SKM-1 (cell line): ENCODE data around the gene ITPKB.
"Not testable (repeated sequence)": the region's sequence is repeated elsewhere in the genome, so short reads cannot be mapped to it uniquely, and the experiment has no call there.

Experiments used
- DNase-seq: peaks from one replicate; lab custom pipeline; 2025; ENCODE audit not compliant: unreplicated experiment; lab: John Stamatoyannopoulos, UW

ITPKB gene

GRCh38 chr1:226605318-226605950 is 133.6 kb downstream of the ITPKB start:
- no peak for DNase-seq

DNA sequence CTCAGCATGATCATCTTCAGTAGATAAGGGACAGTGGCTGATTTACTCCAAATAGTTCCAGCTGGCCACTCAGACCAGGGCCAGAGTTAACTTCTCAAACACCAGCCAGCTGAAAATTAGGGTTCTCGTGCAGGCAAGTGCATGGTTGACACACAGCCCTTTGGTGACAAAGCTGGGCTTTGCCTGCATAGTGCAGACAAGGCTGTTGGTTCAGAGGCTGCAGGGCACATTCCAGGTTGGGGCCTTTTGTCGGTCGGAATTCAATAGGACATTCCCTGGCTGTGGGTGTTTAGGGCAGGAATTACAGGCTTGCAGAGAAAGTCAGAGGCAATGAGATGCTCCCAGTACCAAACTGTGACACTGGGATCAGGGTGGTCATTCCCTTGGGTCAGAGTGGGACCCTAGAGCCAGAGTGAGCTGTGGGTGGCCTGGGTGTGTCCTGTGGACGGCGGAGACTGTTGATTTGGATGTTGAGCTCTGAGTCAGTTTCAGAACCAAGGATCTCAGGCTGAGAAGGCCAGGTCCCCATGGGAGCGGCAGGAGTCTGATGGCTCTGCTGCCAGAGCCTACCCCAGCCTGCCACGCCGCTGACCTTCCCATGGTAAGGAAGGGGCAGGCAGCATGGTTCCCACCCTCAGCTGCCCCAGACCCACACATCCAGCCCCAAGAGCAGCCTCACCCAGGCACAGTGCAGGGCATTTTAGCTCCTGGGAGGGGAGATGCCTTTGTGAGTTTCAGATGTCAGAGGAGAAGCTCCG is 134.3 kb downstream of the ITPKB start:
- DNase-seq = no peak

- DNase-seq = no peak
Measured at GRCh38 chr1:226603858-226604559, 135.1 kb downstream of the ITPKB start.

DNA sequence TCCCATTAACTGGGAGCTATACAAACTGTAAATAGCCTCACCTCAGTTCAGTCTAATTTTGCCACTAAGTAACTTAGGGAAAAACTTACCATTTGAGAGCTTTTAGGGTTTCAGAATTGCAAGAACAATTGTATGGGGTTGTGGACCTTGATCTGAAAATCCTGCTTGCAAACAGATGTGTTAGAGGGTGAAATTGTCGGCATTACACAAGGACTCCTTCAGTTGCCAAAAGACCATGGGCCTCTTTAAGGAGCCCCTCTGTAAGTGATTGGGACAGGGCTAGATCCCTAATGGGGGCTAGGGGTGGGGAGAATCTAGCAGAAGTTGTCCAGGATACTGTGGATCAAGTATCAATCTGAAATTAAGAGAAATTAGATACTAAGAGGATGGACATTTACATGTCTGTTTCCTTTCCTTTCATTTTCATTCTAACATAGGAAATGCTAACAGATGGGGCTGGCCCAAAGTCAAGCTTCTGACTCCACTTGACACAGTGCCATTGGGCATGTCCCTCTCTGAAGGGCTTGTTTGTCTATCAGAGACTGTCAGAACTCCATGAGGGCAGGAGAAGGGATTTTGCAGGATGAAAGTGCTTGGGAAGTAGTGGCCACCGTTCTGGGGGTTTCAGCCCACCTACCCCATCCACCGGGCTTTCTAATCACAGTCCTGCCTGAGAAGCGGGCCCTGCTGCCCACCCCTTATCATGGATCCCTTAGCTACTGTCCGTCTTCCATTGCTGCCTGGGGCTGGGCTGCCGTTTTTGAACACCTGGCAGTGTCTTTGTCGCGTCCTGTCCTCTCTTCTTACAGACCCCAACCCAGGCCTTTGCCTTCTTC is 135.8 kb downstream of the ITPKB start:
- DNase-seq = no peak

DNA sequence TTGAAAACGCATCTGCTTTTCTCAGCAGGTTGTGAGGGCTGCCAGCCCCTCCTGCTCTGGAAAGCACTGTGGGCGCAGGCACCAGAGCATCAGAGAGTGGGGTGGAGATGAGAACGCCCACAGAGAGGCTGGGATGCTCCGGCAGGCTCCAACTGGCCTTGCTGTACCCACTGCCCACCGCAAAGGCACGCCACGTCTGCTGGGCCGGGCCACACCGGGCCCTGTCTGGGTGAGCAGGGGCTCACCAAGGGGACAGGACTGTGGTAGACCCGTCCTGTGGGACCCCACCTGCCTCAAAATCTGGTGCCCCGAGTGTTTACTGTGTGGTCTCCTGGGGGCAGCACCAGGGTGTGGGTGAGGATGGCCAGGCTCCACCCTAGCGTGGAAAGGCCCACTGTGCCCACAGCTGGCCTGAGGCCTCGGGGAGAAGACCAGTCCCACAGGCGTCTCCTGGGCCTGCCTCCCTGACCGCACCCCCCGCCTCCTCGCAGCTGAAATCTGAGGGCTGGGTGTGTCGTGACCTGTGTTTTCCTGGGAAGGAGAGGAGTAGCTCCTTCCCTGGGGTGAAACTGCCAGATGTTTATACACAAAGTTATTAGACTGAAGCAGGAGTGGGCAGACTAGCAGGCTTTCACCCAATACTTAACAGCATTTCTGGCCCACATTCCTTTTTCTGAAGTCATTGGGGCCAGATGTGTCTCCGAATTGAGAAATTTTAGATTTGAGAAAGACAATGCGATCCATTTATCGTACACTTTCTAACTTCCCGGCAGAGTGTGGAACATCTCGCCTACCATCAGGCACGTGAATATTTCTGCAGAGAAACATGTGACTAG is 136.7 kb downstream of the ITPKB start:
- DNase-seq = no peak

- DNase-seq = no peak
Measured at GRCh38 chr1:226601456-226601855, 137.6 kb downstream of the ITPKB start.

GRCh38 chr1:226600254-226600653 is 138.8 kb downstream of the ITPKB start:
- no peak for DNase-seq

DNA sequence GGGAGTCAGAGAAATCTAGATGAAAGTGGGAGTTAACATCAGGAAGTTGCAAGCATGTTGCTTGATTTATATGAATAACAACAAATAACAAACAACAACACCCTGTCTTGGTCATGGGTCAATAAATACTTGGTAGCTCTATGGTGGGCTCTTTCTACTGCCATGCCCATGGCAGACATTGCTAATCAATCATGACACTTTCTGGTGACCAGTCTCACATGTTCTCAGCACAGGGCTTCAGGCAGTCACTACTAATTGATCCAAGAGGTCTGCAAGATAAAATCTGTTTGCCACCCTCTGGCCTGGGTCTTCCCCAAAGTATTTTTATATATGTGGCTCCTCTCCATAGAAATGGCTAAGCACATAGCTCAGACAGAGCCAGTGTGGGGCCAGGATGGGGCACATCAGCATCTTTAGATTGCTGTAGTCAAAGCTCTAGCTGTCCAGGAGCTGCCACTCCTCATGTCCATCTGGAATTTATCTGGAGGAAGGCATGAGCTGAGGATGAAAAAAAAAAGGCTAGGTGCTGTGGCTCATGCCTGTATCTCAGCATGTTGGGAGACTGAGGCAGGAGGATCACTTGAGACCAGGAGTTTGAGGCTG is 139.3 kb downstream of the ITPKB start:
- DNase-seq = no peak

GRCh38 chr1:226598955-226599354 is 140.1 kb downstream of the ITPKB start:
- DNase-seq = not testable (repeated sequence)

DNA sequence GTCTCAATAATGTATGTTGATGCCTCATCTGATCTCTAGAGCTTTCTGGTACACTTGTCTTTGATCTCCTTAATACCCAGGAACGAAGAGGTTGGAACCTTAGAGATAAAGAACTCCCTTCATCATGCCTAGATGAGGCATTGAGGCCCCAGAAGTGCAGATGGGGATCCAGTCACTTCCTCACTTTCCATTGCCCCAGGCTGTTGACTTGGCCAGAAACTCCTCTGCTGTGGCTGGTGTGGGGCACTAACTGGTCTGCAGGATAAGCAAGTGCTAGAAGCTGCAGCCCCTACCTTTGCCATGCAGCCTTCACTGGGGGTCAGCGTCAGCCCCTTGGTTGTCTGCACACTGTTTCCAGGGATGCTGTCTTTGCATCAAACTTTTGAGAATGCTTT is 140.6 kb downstream of the ITPKB start:
- no peak for DNase-seq

GRCh38 chr1:226597616-226598454 is 141.2 kb downstream of the ITPKB start:
- no peak for DNase-seq

GRCh38 chr1:226596531-226597165 is 142.4 kb downstream of the ITPKB start:
- DNase-seq = no peak

DNA sequence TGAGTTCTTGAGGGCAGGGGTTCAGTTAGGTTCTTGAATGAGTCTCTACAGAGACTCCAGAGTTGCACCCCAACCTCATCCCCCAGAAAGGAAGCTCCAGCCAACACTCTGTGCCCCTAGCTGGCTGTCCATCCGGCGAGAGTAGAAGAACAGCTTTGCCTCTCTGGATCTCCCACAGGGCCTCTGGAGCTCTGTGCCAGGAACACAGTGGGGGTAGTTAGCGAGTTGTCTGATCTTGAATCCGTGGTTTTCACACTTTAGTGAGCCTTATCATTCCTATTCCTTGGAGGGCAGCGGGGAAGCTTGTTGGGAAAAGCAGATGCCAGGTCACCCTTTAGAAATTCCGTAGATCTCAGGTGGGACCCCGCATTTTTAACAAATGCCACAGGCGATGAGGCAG is 145.5 kb downstream of the ITPKB start:
- DNase-seq = no peak

DNA sequence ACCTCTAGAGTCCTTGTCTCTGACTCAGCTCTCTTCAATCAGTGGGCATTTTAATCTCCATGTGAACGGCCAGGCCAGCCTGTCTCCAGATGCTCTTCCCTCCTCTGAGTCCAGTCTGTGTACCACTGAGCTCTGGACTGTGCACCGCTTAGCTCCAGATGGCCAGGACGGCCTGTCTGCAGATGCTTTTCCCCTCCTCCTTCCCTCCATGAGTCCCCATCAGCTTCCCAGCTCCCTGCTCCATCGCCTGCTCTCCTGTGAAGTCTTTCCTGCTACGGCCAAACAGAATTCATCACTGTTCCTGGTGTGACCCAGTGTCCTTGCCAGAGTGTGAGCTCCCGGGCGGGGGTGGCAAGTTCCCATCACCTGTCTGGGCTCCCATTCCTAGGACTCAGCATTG is 148.5 kb downstream of the ITPKB start:
- no peak for DNase-seq

DNA sequence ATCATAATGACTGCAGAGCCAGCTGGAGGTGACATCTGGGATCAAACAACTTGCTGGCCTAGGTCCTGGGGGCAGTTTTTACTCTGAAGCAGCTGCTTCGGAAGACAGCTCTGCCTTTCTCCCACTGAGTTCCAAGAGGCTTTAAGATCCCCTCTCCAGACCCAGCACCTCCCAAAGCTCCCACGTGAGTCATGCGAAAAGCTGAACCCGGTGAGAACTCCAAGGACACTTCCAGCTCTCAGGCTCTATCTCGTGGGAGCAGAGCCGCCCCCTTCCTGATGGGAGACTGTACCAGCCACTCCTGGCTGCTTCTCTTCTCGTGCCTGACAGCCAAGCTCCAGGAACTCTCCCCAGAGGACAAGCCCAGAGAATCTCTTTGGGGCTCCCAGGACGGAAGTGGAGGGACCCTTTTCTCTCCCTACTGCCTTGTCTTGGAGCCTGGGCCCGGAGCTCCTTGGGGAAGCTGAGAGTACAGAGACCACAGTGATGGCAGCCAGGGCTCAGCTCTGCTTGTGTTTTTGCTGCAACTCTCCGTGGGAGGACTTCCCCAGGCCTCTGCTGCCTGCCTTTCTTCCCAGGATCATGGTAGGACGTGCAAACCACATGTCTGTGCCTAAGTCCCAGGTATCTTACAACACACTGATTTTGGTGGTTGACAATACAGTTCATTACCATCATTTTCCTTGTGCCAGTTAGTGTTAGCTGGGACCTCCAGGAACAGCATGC is 149.9 kb downstream of the ITPKB start:
- no peak for DNase-seq

- no peak for DNase-seq
Measured at GRCh38 chr1:226588484-226588883, 150.6 kb downstream of the ITPKB start.

DNA sequence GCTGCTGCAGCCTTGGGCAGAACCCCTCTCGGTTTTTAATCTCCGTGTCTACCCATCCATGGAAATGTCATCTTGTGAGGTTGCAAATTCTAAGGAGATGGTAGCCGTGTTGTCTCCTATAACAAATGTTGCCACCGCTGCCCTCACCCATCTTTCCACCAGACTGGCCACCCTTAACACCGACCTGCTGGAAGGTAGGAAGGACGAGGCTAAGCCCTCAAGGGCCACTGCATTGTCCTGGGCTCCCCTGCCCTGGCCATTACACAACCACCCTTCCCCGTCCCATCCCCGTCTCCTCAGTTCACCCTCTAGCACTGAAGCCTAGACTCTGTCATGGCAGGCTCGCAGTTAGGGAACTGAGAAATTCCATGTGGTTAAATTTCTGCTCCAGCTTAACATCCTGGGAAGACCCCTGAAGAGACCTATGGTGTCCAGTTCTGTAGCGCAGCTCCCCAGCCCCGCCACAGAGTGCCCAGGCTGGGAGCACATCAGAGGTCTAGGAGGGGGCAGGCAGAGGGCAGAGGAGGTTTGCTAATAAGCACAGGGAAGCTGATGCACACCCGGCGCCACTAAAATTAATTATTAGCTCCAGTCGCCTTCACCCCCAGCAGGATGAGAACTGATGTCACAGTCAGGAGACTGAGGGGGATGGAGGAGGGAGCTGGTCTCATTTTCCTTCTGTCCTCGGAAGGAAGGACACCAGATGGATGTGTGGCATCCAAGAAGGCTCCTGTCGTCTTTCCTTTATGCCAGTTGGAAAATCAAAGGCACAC is 152.2 kb downstream of the ITPKB start:
- no peak for DNase-seq
